ENCODE data around the gene PLCG2. TPM values are rescaled to one million over a fixed set of nuclear protein-coding genes. Genes with fewer than 3 reads are reported as not detected.
"Not testable (repeated sequence)": the region's sequence is repeated elsewhere in the genome, so short reads cannot be mapped to it uniquely, and the experiment has no call there.

PLCG2 gene
- total RNA-seq, 1 donor from 2014 or later, result 5.7 TPM

- H3K4me1 Mint-ChIP-seq, result peaks cover 4% of the 10 kb centered on the region
- no peak overlapping the region for H3K27ac Mint-ChIP-seq
- no peaks in the 10 kb centered on the region for H3K36me3 Mint-ChIP-seq
- H3K9me3 Mint-ChIP-seq, result no peaks in the 10 kb centered on the region
- no peak for DNase-seq (ENCODE audit: low spot score in 2 of 2, unreplicated experiment in 2 of 2)
- peaks cover 3% of the 10 kb centered on the region for H3K27me3 Mint-ChIP-seq (ENCODE audit: low read depth)
- TF ChIP-seq, protein P1, sequence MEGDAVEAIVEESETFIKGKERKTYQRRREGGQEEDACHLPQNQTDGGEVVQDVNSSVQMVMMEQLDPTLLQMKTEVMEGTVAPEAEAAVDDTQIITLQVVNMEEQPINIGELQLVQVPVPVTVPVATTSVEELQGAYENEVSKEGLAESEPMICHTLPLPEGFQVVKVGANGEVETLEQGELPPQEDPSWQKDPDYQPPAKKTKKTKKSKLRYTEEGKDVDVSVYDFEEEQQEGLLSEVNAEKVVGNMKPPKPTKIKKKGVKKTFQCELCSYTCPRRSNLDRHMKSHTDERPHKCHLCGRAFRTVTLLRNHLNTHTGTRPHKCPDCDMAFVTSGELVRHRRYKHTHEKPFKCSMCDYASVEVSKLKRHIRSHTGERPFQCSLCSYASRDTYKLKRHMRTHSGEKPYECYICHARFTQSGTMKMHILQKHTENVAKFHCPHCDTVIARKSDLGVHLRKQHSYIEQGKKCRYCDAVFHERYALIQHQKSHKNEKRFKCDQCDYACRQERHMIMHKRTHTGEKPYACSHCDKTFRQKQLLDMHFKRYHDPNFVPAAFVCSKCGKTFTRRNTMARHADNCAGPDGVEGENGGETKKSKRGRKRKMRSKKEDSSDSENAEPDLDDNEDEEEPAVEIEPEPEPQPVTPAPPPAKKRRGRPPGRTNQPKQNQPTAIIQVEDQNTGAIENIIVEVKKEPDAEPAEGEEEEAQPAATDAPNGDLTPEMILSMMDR (IDR thresholded peaks at IDR 0.05; ENCODE audit: unreplicated experiment), result no peak
- no peak overlapping the region for H3K4me3 Mint-ChIP-seq
These were observed 20.0 kb downstream of the PLCG2 start for GRCh38 chr16:81799138-81799504.

- H3K36me3 Mint-ChIP-seq; H3K27ac Mint-ChIP-seq; H3K4me1 Mint-ChIP-seq; H3K4me3 Mint-ChIP-seq; DNase-seq (ENCODE audit: low spot score in 2 of 2, unreplicated experiment in 2 of 2); H3K9me3 Mint-ChIP-seq; H3K27me3 Mint-ChIP-seq (ENCODE audit: low read depth): not testable (repeated sequence)
These were observed 22.6 kb downstream of the PLCG2 start for GRCh38 chr16:81801724-81802123.

DNA sequence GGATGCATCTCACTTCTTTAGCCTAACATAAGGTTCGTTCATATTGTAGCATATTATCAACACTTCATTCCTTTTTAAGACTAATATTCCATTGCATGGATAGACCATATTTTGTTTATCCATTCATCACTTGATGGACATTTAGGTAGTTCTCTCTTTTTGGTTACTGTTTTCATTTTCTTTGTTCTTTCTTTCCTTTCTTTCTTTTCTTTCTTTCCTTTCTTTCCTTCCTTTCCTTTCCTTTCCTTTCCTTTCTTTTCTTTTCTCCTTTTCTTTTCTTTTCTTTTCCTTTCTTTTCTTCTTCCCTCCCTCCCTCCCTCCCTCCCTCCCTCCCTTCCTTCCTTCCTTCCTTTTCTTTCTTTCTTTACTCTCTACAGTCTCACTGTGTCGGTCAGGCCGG lies 24.2 kb downstream of the PLCG2 start:
- Mint-ChIP-seq H3K4me1 (peaks cover 2% of the 10 kb centered on the region), H3K4me3 (no peak overlapping the region), H3K27me3 (ENCODE audit: low read depth) (no peaks in the 10 kb centered on the region), H3K27ac (no peak overlapping the region), H3K36me3 (no peaks in the 10 kb centered on the region), H3K9me3 (no peaks in the 10 kb centered on the region)
- TF ChIP-seq, protein P1 (IDR thresholded peaks at IDR 0.05; ENCODE audit: unreplicated experiment), result no peak
- DNase-seq (ENCODE audit: low spot score in 2 of 2, unreplicated experiment in 2 of 2), result no peak

DNA sequence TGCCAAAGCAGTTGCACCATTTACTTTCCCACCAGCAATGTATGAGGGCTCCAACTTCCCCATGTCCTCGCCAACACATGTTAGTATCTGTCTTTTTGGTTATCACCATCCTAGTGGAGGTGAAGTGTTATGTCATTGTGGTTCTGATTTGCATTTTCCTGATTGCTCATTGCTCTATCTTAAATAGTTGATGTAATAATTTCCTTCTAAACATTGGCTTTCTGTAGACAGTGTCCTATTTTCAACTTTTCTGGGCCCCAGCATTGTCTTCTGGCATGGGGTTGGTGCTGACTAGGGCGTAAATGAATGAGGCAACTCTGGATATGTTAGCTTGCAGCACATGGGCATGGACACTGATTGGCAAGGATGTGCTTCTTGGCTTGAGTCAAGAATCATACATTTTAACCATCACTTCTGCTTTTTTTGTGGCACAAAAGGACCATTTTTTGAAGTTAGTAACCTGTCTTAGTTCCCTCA lies 25.1 kb downstream of the PLCG2 start:
- Mint-ChIP-seq H3K4me1 (no peaks in the 10 kb centered on the region), H3K27ac (no peak overlapping the region), H3K9me3 (no peaks in the 10 kb centered on the region), H3K27me3 (ENCODE audit: low read depth) (no peaks in the 10 kb centered on the region), H3K4me3 (no peak overlapping the region), H3K36me3 (no peaks in the 10 kb centered on the region)
- TF ChIP-seq, protein P1 (IDR thresholded peaks at IDR 0.05; ENCODE audit: unreplicated experiment), result no peak
- DNase-seq (ENCODE audit: low spot score in 2 of 2, unreplicated experiment in 2 of 2), result no peak

- no peaks in the 10 kb centered on the region for H3K4me1 Mint-ChIP-seq
- H3K27ac Mint-ChIP-seq, result no peak overlapping the region
- no peaks in the 10 kb centered on the region for H3K9me3 Mint-ChIP-seq
- H3K36me3 Mint-ChIP-seq, result no peaks in the 10 kb centered on the region
- H3K27me3 Mint-ChIP-seq (ENCODE audit: low read depth), result no peaks in the 10 kb centered on the region
- no peak for DNase-seq (ENCODE audit: low spot score in 2 of 2, unreplicated experiment in 2 of 2)
- TF ChIP-seq, protein P1 (IDR thresholded peaks at IDR 0.05; ENCODE audit: unreplicated experiment), result no peak
- H3K4me3 Mint-ChIP-seq, result no peak overlapping the region
These were observed 27.6 kb downstream of the PLCG2 start for GRCh38 chr16:81806696-81807095.

GRCh38 chr16:81807767-81808358 lies 28.8 kb downstream of the PLCG2 start:
- Mint-ChIP-seq H3K4me1 (no peaks in the 10 kb centered on the region), H3K9me3 (peaks cover 5% of the 10 kb centered on the region), H3K36me3 (no peaks in the 10 kb centered on the region), H3K27ac (no peak overlapping the region), H3K4me3 (no peak overlapping the region), H3K27me3 (ENCODE audit: low read depth) (no peaks in the 10 kb centered on the region)
- TF ChIP-seq, protein P1 (IDR thresholded peaks at IDR 0.05; ENCODE audit: unreplicated experiment), result no peak
- DNase-seq (ENCODE audit: low spot score in 2 of 2, unreplicated experiment in 2 of 2), result no peak

All from mesothelial cell of epicardium (in vitro differentiated cells).